HL-60/S4 (cell line): ENCODE results near the gene IPO5.
"Not testable (repeated sequence)": the region's sequence is repeated elsewhere in the genome, so short reads cannot be mapped to it uniquely, and the experiment has no call there.

Experiments
- in situ Hi-C: fragments of 300-500 bp; cut with MboI; formaldehyde crosslinking; loops from 2 replicates; pipeline ENCODE4 v1.14.3; 2022; ENCODE audit warnings: low sequenced_read_pairs

IPO5 gene

GRCh38 chr13:98007001-98007400 is 53.5 kb downstream of the IPO5 start:
- in situ Hi-C loops: no loop called here

- in situ Hi-C loops: no loop called here
These were observed 59.8 kb downstream of the IPO5 start for GRCh38 chr13:98013241-98013640.

- in situ Hi-C loops: no loop called here
These were observed 61.3 kb downstream of the IPO5 start for GRCh38 chr13:98014766-98015165.

GRCh38 chr13:98018293-98018692 is 64.8 kb downstream of the IPO5 start:
- in situ Hi-C loops: no loop called here

GRCh38 chr13:98019186-98019585 is 65.7 kb downstream of the IPO5 start:
- in situ Hi-C loops: no loop called here

- in situ Hi-C loops: no loop called here
These were observed 66.8 kb downstream of the IPO5 start for GRCh38 chr13:98020271-98020670.

GRCh38 chr13:98022210-98022609 is 68.7 kb downstream of the IPO5 start:
- in situ Hi-C loops: no loop called here

- in situ Hi-C loops: no loop called here
These were observed 72.1 kb downstream of the IPO5 start for GRCh38 chr13:98025480-98026025.

GRCh38 chr13:98026457-98026857 is 73.0 kb downstream of the IPO5 start:
- in situ Hi-C loops: no loop called here

GRCh38 chr13:98032168-98032567 is 78.7 kb downstream of the IPO5 start:
- in situ Hi-C loops: no loop called here

GRCh38 chr13:98033277-98034247 is 80.1 kb downstream of the IPO5 start:
- in situ Hi-C loops: no loop called here

- in situ Hi-C loops: no loop called here
These were observed 81.9 kb downstream of the IPO5 start for GRCh38 chr13:98035373-98035772.

- in situ Hi-C loops: not testable (repeated sequence)
These were observed 83.3 kb downstream of the IPO5 start for GRCh38 chr13:98036564-98037302.

- in situ Hi-C loops: no loop called here
These were observed 85.8 kb downstream of the IPO5 start for GRCh38 chr13:98039261-98039660.

GRCh38 chr13:98039964-98040363 is 86.5 kb downstream of the IPO5 start:
- in situ Hi-C loops: no loop called here

GRCh38 chr13:98041081-98041820 is 87.8 kb downstream of the IPO5 start:
- in situ Hi-C loops: no loop called here

GRCh38 chr13:98044301-98044700 is 90.8 kb downstream of the IPO5 start:
- in situ Hi-C loops: no loop called here

- in situ Hi-C loops: not testable (repeated sequence)
These were observed 94.3 kb downstream of the IPO5 start for GRCh38 chr13:98047785-98048184.

GRCh38 chr13:98048265-98048664 is 94.8 kb downstream of the IPO5 start:
- in situ Hi-C loops: no loop called here

GRCh38 chr13:98050041-98050466 is 96.6 kb downstream of the IPO5 start:
- in situ Hi-C loops: no loop called here

GRCh38 chr13:98052412-98052811 is 98.9 kb downstream of the IPO5 start:
- in situ Hi-C loops: no loop called here
